Cerebellar cortex (tissue), 1 donor: ENCODE results near the gene NFIA.

ENCODE experiments used
- DNase-seq: peaks from one replicate; pipeline ENCODE4 v3.0.0-alpha.2; 2015; ENCODE audit warnings: low spot score

Gene NFIA

GRCh38 chr1:61247051-61247825, 164.9 kb downstream of the NFIA start:
- DNase-seq = no peak

GRCh38 chr1:61247881-61248752, 165.8 kb downstream of the NFIA start:
- no peak for DNase-seq

- no peak for DNase-seq
These were observed 168.6 kb downstream of the NFIA start for GRCh38 chr1:61250933-61251332.

GRCh38 chr1:61253059-61253735, 170.8 kb downstream of the NFIA start:
- peak; percentile 66 for DNase-seq

GRCh38 chr1:61253912-61254633, 171.7 kb downstream of the NFIA start:
- no peak for DNase-seq

- DNase-seq = peak; percentile 57
These were observed 172.4 kb downstream of the NFIA start for GRCh38 chr1:61254634-61255357.

- no peak for DNase-seq
These were observed 173.0 kb downstream of the NFIA start for GRCh38 chr1:61255358-61255703.

GRCh38 chr1:61259379-61260148, 177.2 kb downstream of the NFIA start:
- DNase-seq = no peak

- DNase-seq = no peak
These were observed 177.8 kb downstream of the NFIA start for GRCh38 chr1:61260171-61260570.

GRCh38 chr1:61261595-61261994, 179.2 kb downstream of the NFIA start:
- DNase-seq = peak; percentile 51

- no peak for DNase-seq
These were observed 181.8 kb downstream of the NFIA start for GRCh38 chr1:61263905-61264824.

GRCh38 chr1:61264825-61265242, 182.5 kb downstream of the NFIA start:
- DNase-seq = no peak

GRCh38 chr1:61265665-61266064, 183.3 kb downstream of the NFIA start:
- DNase-seq = no peak

GRCh38 chr1:61266738-61267137, 184.4 kb downstream of the NFIA start:
- DNase-seq = no peak

GRCh38 chr1:61268546-61269240, 186.3 kb downstream of the NFIA start:
- DNase-seq = peak; percentile 44

- peak; percentile 41 for DNase-seq
These were observed 187.2 kb downstream of the NFIA start for GRCh38 chr1:61269602-61270001.

GRCh38 chr1:61270107-61270506, 187.7 kb downstream of the NFIA start:
- no peak for DNase-seq

GRCh38 chr1:61270761-61271411, 188.5 kb downstream of the NFIA start:
- no peak for DNase-seq
